ENCODE results near the gene FMO3. TPM values are rescaled to one million over a fixed set of nuclear protein-coding genes. Genes with fewer than 3 reads are reported as not detected.

The FMO3 gene
- polyA plus RNA-seq, 1 donor from 2014 or later = not detected

DNA sequence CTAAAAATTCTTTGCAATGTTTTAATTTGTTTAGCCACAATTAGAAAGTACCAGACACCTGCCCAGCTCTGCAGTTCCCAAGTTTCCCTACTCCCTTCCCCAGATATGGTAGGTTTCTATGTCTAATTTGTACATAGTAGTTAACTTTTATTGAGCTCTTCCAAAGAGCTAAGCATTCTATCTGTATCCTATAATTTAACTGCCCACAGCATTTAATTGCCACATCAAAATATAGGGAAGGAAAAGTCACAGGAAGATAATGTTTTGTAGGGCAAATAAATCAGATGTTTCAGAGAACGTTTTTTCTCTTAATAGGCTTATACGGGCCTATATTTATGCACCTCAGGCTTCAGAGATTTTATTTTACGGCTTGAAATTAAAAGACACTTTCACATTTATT lies 15.7 kb upstream of the FMO3 start:
- Histone ChIP-seq H3K4me3 (ENCODE audit: low read length) (no peak overlapping the region), H3K79me2 (replicated peaks; ENCODE audit: insufficient read depth, low read length) (no peaks in the 10 kb centered on the region)

DNA sequence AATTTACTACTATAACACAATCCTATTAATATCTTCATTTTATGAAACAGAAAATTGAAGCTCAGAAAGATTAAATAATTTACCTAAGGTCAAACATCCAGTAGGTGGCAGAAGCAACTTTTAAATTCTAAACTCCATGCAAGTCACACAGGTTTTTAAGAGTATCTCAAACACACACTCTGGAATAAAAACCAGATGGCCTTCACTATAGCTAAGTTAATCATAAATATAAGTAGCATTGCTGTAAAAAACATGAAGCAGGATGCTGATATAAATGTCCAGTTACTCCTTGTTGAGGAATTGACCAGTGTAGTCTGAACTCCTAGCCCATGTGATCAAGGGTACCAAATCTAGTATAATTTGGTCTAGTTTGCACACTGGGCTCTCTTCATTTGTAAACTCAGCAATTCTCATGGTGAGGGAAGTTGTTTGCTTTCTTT lies 9.4 kb upstream of the FMO3 start:
- TF ChIP-seq TAF1 (IDR thresholded peaks at IDR 0.05; ENCODE audit: low read depth) (no peak), MXI1 (conservative IDR thresholded peaks at IDR 0.05; ENCODE audit: poor library complexity, severe bottlenecking) (no peak), EP300 (conservative IDR thresholded peaks at IDR 0.05; ENCODE audit: poor library complexity, severe bottlenecking) (no peak), POLR2AphosphoS5 (IDR thresholded peaks at IDR 0.05) (no peak), EZH2 (IDR thresholded peaks at IDR 0.05; ENCODE audit: borderline replicate concordance, insufficient read depth, low read length, poor library complexity, severe bottlenecking) (no peak), RAD21 (conservative IDR thresholded peaks at IDR 0.05) (peak; percentile 47), SMC3 (conservative IDR thresholded peaks at IDR 0.05; ENCODE audit: poor library complexity) (peak; percentile 40)
- TF ChIP-seq, protein P1, sequence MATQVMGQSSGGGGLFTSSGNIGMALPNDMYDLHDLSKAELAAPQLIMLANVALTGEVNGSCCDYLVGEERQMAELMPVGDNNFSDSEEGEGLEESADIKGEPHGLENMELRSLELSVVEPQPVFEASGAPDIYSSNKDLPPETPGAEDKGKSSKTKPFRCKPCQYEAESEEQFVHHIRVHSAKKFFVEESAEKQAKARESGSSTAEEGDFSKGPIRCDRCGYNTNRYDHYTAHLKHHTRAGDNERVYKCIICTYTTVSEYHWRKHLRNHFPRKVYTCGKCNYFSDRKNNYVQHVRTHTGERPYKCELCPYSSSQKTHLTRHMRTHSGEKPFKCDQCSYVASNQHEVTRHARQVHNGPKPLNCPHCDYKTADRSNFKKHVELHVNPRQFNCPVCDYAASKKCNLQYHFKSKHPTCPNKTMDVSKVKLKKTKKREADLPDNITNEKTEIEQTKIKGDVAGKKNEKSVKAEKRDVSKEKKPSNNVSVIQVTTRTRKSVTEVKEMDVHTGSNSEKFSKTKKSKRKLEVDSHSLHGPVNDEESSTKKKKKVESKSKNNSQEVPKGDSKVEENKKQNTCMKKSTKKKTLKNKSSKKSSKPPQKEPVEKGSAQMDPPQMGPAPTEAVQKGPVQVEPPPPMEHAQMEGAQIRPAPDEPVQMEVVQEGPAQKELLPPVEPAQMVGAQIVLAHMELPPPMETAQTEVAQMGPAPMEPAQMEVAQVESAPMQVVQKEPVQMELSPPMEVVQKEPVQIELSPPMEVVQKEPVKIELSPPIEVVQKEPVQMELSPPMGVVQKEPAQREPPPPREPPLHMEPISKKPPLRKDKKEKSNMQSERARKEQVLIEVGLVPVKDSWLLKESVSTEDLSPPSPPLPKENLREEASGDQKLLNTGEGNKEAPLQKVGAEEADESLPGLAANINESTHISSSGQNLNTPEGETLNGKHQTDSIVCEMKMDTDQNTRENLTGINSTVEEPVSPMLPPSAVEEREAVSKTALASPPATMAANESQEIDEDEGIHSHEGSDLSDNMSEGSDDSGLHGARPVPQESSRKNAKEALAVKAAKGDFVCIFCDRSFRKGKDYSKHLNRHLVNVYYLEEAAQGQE (IDR thresholded peaks at IDR 0.05; ENCODE audit: borderline replicate concordance) = no peak
- TF ChIP-seq, protein P2, sequence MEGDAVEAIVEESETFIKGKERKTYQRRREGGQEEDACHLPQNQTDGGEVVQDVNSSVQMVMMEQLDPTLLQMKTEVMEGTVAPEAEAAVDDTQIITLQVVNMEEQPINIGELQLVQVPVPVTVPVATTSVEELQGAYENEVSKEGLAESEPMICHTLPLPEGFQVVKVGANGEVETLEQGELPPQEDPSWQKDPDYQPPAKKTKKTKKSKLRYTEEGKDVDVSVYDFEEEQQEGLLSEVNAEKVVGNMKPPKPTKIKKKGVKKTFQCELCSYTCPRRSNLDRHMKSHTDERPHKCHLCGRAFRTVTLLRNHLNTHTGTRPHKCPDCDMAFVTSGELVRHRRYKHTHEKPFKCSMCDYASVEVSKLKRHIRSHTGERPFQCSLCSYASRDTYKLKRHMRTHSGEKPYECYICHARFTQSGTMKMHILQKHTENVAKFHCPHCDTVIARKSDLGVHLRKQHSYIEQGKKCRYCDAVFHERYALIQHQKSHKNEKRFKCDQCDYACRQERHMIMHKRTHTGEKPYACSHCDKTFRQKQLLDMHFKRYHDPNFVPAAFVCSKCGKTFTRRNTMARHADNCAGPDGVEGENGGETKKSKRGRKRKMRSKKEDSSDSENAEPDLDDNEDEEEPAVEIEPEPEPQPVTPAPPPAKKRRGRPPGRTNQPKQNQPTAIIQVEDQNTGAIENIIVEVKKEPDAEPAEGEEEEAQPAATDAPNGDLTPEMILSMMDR (IDR thresholded peaks at IDR 0.05; ENCODE audit: poor library complexity, severe bottlenecking) = peak; percentile 52
- no peak overlapping the region for H3K27ac ChIP-seq (ENCODE audit: low read length)
- H3K36me3 ChIP-seq (ENCODE audit: insufficient read depth, low read length) = no peaks in the 10 kb centered on the region
- H3K4me2 ChIP-seq (ENCODE audit: low read length) = no peak overlapping the region
- H3K79me2 ChIP-seq (replicated peaks; ENCODE audit: insufficient read depth, low read length) = no peaks in the 10 kb centered on the region
- no peak overlapping the region for H3K9ac ChIP-seq (ENCODE audit: low read length)
- no peaks in the 10 kb centered on the region for H3K9me3 ChIP-seq (ENCODE audit: low read length)
- H2AFZ ChIP-seq (ENCODE audit: low read depth, low read length) = no peak overlapping the region
- no peaks in the 10 kb centered on the region for H3F3A ChIP-seq (ENCODE audit: insufficient read depth, low read length, poor library complexity, severe bottlenecking)
- no peaks in the 10 kb centered on the region for H3K27me3 ChIP-seq (ENCODE audit: insufficient read depth, low read depth, low read length)
- H3K4me3 ChIP-seq (ENCODE audit: low read length) = no peak overlapping the region
- H4K20me1 ChIP-seq (ENCODE audit: insufficient read depth) = no peaks in the 10 kb centered on the region
- H3K9me2 ChIP-seq (ENCODE audit: insufficient read depth, low read length) = no peaks in the 10 kb centered on the region

More for the DNA sequence above, 15.7 kb upstream of the FMO3 start:
- Histone ChIP-seq H3K36me3 (ENCODE audit: insufficient read depth, low read length) (no peaks in the 10 kb centered on the region), H3K9ac (ENCODE audit: low read length) (no peak overlapping the region), H2AFZ (ENCODE audit: low read depth, low read length) (no peak overlapping the region), H3K9me3 (ENCODE audit: low read length) (no peaks in the 10 kb centered on the region), H3K4me2 (ENCODE audit: low read length) (no peak overlapping the region), H3F3A (ENCODE audit: insufficient read depth, low read length, poor library complexity, severe bottlenecking) (no peaks in the 10 kb centered on the region), H3K27me3 (ENCODE audit: insufficient read depth, low read depth, low read length) (no peaks in the 10 kb centered on the region), H3K9me2 (ENCODE audit: insufficient read depth, low read length) (no peaks in the 10 kb centered on the region), H3K27ac (ENCODE audit: low read length) (no peak overlapping the region), H4K20me1 (ENCODE audit: insufficient read depth) (no peaks in the 10 kb centered on the region)
- no peak for TF ChIP-seq EZH2 (IDR thresholded peaks at IDR 0.05; ENCODE audit: borderline replicate concordance, insufficient read depth, low read length, poor library complexity, severe bottlenecking)
- TF ChIP-seq RAD21 (conservative IDR thresholded peaks at IDR 0.05) = no peak
- TF ChIP-seq EP300 (conservative IDR thresholded peaks at IDR 0.05; ENCODE audit: poor library complexity, severe bottlenecking) = no peak
- TF ChIP-seq, protein P1 (IDR thresholded peaks at IDR 0.05; ENCODE audit: borderline replicate concordance) = no peak
- TF ChIP-seq TAF1 (IDR thresholded peaks at IDR 0.05; ENCODE audit: low read depth) = no peak
- no peak for TF ChIP-seq POLR2AphosphoS5 (IDR thresholded peaks at IDR 0.05)
- TF ChIP-seq SMC3 (conservative IDR thresholded peaks at IDR 0.05; ENCODE audit: poor library complexity) = no peak
- TF ChIP-seq MXI1 (conservative IDR thresholded peaks at IDR 0.05; ENCODE audit: poor library complexity, severe bottlenecking) = no peak
- TF ChIP-seq, protein P2 (IDR thresholded peaks at IDR 0.05; ENCODE audit: poor library complexity, severe bottlenecking) = no peak
